Measurements from ENCODE around the gene SNRNP40. TPM values are rescaled to one million over a fixed set of nuclear protein-coding genes. Genes with fewer than 3 reads are reported as not detected.
A peak's percentile ranks its signal among the peaks of the same experiment; 100 is the strongest.

Gene SNRNP40
- polyA plus RNA-seq, 3 donors: 25.6 to 56.4 (median 50.9) TPM

DNA sequence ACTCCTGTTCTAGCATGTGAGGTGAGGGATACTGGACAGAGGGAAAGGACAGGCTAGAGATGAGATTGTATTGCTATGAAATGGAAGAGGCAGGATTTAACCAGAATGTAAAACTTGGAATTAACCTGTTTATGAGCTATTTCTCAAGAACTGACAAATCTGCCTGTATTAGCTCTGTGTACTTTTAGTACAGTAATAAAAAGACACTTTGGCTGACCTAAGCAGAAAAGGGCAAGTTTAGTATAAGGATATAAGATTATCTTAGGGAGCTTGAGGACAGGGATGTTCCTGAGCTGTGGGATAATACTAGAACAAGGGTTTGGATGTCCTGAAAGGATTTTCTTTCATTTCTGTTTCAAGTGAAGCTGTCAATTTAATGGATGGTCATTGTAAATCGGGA lies 11.4 kb upstream of the SNRNP40 start:
- no peaks in the 10 kb centered on the region for H3K9me3 Mint-ChIP-seq

DNA sequence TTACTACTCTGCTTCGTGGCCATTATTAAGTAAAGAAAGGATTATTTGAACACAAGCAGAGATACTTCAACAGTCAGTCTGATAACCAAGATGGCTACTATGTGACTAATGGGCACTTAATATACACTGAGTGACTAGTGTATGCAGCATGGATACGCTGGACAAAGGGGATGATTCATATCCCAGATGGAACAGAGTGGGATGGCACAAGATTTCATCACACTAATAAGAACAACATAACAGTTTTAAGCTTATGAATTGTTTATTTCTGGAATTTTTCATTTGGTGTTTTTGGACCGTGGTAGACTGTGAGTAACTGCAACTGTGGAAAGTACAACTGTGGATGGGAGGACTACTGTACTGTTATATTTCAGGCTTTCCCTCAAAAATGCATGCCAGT lies 9.7 kb upstream of the SNRNP40 start:
- H3K36me3 ChIP-seq (replicated peaks in 1 of 2; ENCODE audit: control insufficient read depth in 1 of 2, insufficient read depth in 2 of 2, low read length in 2 of 2): peaks cover 17 to 34% of the 10 kb centered on the region in 2 donors
- H3K4me3 Mint-ChIP-seq: no peak overlapping the region
- H3K4me1 ChIP-seq (ENCODE audit: control insufficient read depth in 1 of 2, insufficient read depth in 2 of 2, low read length in 2 of 2): no peaks in the 10 kb centered on the region
- H3K27me3 ChIP-seq (ENCODE audit: control insufficient read depth in 2 of 2, insufficient read depth in 2 of 2, low read length in 2 of 2): no peaks in the 10 kb centered on the region
- H3K27me3 Mint-ChIP-seq (ENCODE audit: low read depth in 3 of 3): no peaks in the 10 kb centered on the region
- no CpG with 5 or more reads among the region's 3 CpGs for WGBS (ENCODE audit: insufficient coverage)
- intact Hi-C loops (cut with micrococcal nuclease): no loop called here
- no peaks in the 10 kb centered on the region for H3K4me1 Mint-ChIP-seq
- H3K4me3 ChIP-seq (replicated peaks in 1 of 3; ENCODE audit: low read depth in 2 of 3, low read length in 3 of 3): no peak overlapping the region
- H2AFZ ChIP-seq (ENCODE audit: insufficient read depth, low read depth, low read length, poor library complexity, severe bottlenecking): no peak overlapping the region
- peaks cover 35 to 49% of the 10 kb centered on the region in 2 donors for H3K36me3 Mint-ChIP-seq
- peaks cover 28% of the 10 kb centered on the region for H3K79me2 ChIP-seq (ENCODE audit: insufficient read depth, low read length)
- H3K9me3 ChIP-seq (replicated peaks in 1 of 2; ENCODE audit: control insufficient read depth in 1 of 2, insufficient read depth in 1 of 2, low read length in 2 of 2): no peaks in the 10 kb centered on the region
- TF ChIP-seq, protein P1, sequence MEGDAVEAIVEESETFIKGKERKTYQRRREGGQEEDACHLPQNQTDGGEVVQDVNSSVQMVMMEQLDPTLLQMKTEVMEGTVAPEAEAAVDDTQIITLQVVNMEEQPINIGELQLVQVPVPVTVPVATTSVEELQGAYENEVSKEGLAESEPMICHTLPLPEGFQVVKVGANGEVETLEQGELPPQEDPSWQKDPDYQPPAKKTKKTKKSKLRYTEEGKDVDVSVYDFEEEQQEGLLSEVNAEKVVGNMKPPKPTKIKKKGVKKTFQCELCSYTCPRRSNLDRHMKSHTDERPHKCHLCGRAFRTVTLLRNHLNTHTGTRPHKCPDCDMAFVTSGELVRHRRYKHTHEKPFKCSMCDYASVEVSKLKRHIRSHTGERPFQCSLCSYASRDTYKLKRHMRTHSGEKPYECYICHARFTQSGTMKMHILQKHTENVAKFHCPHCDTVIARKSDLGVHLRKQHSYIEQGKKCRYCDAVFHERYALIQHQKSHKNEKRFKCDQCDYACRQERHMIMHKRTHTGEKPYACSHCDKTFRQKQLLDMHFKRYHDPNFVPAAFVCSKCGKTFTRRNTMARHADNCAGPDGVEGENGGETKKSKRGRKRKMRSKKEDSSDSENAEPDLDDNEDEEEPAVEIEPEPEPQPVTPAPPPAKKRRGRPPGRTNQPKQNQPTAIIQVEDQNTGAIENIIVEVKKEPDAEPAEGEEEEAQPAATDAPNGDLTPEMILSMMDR (IDR thresholded peaks at IDR 0.05): no peak
- H3K9me3 Mint-ChIP-seq: no peaks in the 10 kb centered on the region
- no peak overlapping the region for H3K9ac ChIP-seq (ENCODE audit: insufficient read depth, low read length, poor library complexity, severe bottlenecking)
- H3K4me2 ChIP-seq (replicated peaks; ENCODE audit: extremely low read depth, low read length, poor library complexity, severe bottlenecking): no peak overlapping the region
- peaks cover 6% of the 10 kb centered on the region for H4K20me1 ChIP-seq (ENCODE audit: insufficient read depth, low read length)
- H3K27ac ChIP-seq (ENCODE audit: low read depth in 1 of 2, low read length in 2 of 2): no peak overlapping the region
- no peak overlapping the region for H3K27ac Mint-ChIP-seq
- peak in 1 of 3 donors; percentile 14 for DNase-seq

More for the DNA sequence above, 11.4 kb upstream of the SNRNP40 start:
- no peak overlapping the region for H3K4me2 ChIP-seq (replicated peaks; ENCODE audit: extremely low read depth, low read length, poor library complexity, severe bottlenecking)
- no peaks in the 10 kb centered on the region for H3K27me3 Mint-ChIP-seq (ENCODE audit: low read depth in 3 of 3)
- no peaks in the 10 kb centered on the region for H3K4me1 Mint-ChIP-seq
- no peak overlapping the region for H3K4me3 ChIP-seq (replicated peaks in 1 of 3; ENCODE audit: low read depth in 2 of 3, low read length in 3 of 3)
- H3K4me1 ChIP-seq (ENCODE audit: control insufficient read depth in 1 of 2, insufficient read depth in 2 of 2, low read length in 2 of 2): no peaks in the 10 kb centered on the region
- H3K27me3 ChIP-seq (ENCODE audit: control insufficient read depth in 2 of 2, insufficient read depth in 2 of 2, low read length in 2 of 2): no peaks in the 10 kb centered on the region
- peaks cover 15% of the 10 kb centered on the region for H3K79me2 ChIP-seq (ENCODE audit: insufficient read depth, low read length)
- no peak overlapping the region for H3K4me3 Mint-ChIP-seq
- no CpG with 5 or more reads among the region's 1 CpG for WGBS (ENCODE audit: insufficient coverage)
- no peak overlapping the region for H3K27ac Mint-ChIP-seq
- H3K36me3 ChIP-seq (replicated peaks in 1 of 2; ENCODE audit: control insufficient read depth in 1 of 2, insufficient read depth in 2 of 2, low read length in 2 of 2): peaks cover 32 to 46% of the 10 kb centered on the region in 2 donors
- intact Hi-C loops (cut with micrococcal nuclease): no loop called here
- H3K27ac ChIP-seq (ENCODE audit: low read depth in 1 of 2, low read length in 2 of 2): peak overlapping the region in 1 of 2 donors; percentile 22
- no peak overlapping the region for H2AFZ ChIP-seq (ENCODE audit: insufficient read depth, low read depth, low read length, poor library complexity, severe bottlenecking)
- H3K36me3 Mint-ChIP-seq: peaks cover 40 to 48% of the 10 kb centered on the region in 2 donors
- H4K20me1 ChIP-seq (ENCODE audit: insufficient read depth, low read length): peaks cover 2% of the 10 kb centered on the region
- H3K9me3 ChIP-seq (replicated peaks in 1 of 2; ENCODE audit: control insufficient read depth in 1 of 2, insufficient read depth in 1 of 2, low read length in 2 of 2): no peaks in the 10 kb centered on the region
- no peak overlapping the region for H3K9ac ChIP-seq (ENCODE audit: insufficient read depth, low read length, poor library complexity, severe bottlenecking)
- TF ChIP-seq, protein P1 (IDR thresholded peaks at IDR 0.05): no peak
- no peak for DNase-seq
